Ovary (tissue), 3 donors: ENCODE measurements around the gene TSHZ2.

ENCODE experiments used
- CTCF ChIP-seq, 3 donors: fragments of 450-650 bp in 2 of 3; fragments of 200-600 bp in 1 of 3; IDR thresholded peaks; one replicate each; pipeline versions ENCODE4 v1.5.1 to v1.8.0; 2016 to 2022; ENCODE audit warnings: antibody characterized with exemption in 3 of 3, mild to moderate bottlenecking in 1 of 3
- EP300 ChIP-seq: sonication (generic); formaldehyde crosslinking; IDR thresholded peaks from one replicate; pipeline ENCODE4 v1.6.1; 2017; ENCODE audit warnings: antibody characterized with exemption
- POLR2A ChIP-seq: fragments of 450-650 bp; IDR thresholded peaks from one replicate; pipeline ENCODE4 v1.6.1; 2017; ENCODE audit warnings: antibody characterized with exemption, mild to moderate bottlenecking, moderate library complexity
- donor health status: DM: no; HTN: no; CAD: no.

- TF ChIP-seq POLR2A (no peak), CTCF (IDR thresholded peaks at IDR 0.05) (no peak), EP300 (no peak)
These were observed 407.6 kb downstream of the TSHZ2 start for GRCh38 chr20:53379833-53380120.
